Spleen (tissue), 7 donors: ENCODE data around the gene TRAPPC2.

Source experiments
- CTCF ChIP-seq, 11 experiments: fragments of 200-600 bp in 7 of 11; fragments of 450-650 bp in 4 of 11; sonication (generic) in 4 of 11; IDR thresholded peaks in 8 of 11; conservative IDR thresholded peaks in 3 of 11; 1 replicate in 7 of 11; 2 replicates in 4 of 11; pipeline versions ENCODE4 v1.4.0 to v1.8.0; 2016 to 2021; ENCODE audit warnings: antibody characterized with exemption in 11 of 11, inconsistent platforms in 4 of 11, mild to moderate bottlenecking in 1 of 11
- POLR2A ChIP-seq, 3 donors: fragments of 450-650 bp; IDR thresholded peaks; one replicate each; pipeline ENCODE4 v1.5.1; 2017; ENCODE audit warnings: antibody characterized with exemption in 3 of 3, mild to moderate bottlenecking in 1 of 3
- POLR2AphosphoS5 ChIP-seq, 3 donors: sonication (generic); formaldehyde crosslinking; IDR thresholded peaks; one replicate each; pipeline ENCODE4 v1.5.1; 2017; ENCODE audit warnings: antibody characterized with exemption in 3 of 3
- donor health status: DM: no; HTN: no; CAD: no; lungs with moderate emphysema.
- donor health status: DM: no; HTN: no; CAD: no.
- donor health status: DM: no; HTN: no; CAD: no.

GRCh38 chrX:13688958-13689740, 45.3 kb downstream of the TRAPPC2 start, which contains the start of gene RAB9A:
- TF ChIP-seq CTCF (IDR thresholded peaks at IDR 0.05 in 8 of 11, conservative IDR thresholded peaks at IDR 0.05 in 3 of 11) (no peak), POLR2AphosphoS5 (IDR thresholded peaks at IDR 0.05) (peak; percentile 95 to 96 (median 95)), POLR2A (IDR thresholded peaks at IDR 0.05) (no peak)
